ENCODE data around the gene SRGAP1. TPM values are rescaled to one million over a fixed set of nuclear protein-coding genes. Genes with fewer than 3 reads are reported as not detected.

The SRGAP1 gene
- total and polyA plus RNA-seq, 9 of the 15 experiments (the other 6 are each of a cell fraction or from before 2014, with no cell fraction given) = 0.01 to 0.13 (median 0.04) TPM; not detected in 3

- TF ChIP-seq UBTF (IDR thresholded peaks at IDR 0.05; ENCODE audit: borderline replicate concordance in 1 of 2, low read depth in 2 of 2, low read length in 2 of 2) (peak; percentile 56 to 83; a peak in 3 of 4 replicates), POLR2G (IDR thresholded peaks at IDR 0.05; ENCODE audit: low read depth, low read length) (0 out of 2 replicates have a peak, but pooled peaks have one; percentile 17), ZNF77 (CRISPR knock-in tag; IDR thresholded peaks at IDR 0.05) (no peak), TARDBP (IDR thresholded peaks at IDR 0.05) (no peak), SIN3B (IDR thresholded peaks at IDR 0.05; ENCODE audit: low read depth) (0 out of 2 replicates have a peak, but pooled peaks have one; percentile 27), U2AF1 (optimal IDR thresholded peaks at IDR 0.05; ENCODE audit: low read depth, low read length) (peak; percentile 54), ZNF445 (CRISPR knock-in tag; IDR thresholded peaks at IDR 0.05; ENCODE audit: low read depth) (no peak), MYC (IDR thresholded peaks at IDR 0.05; ENCODE audit: low read depth, low read length) (peak; percentile 80), MYC (CRISPR knock-in tag; IDR thresholded peaks at IDR 0.05; ENCODE audit: borderline replicate concordance, low read depth) (no peak), POU5F1 (IDR thresholded peaks at IDR 0.05; ENCODE audit: borderline replicate concordance, low read depth, low read length, partially characterized antibody) (no peak), FOXP1 (CRISPR knock-in tag; IDR thresholded peaks at IDR 0.05) (peak; percentile 56; the same call in 1 of the 2 replicates), CREM (IDR thresholded peaks at IDR 0.05; ENCODE audit: low read depth) (peak; percentile 74; the same call in 1 of the 2 replicates), ESRRA (IDR thresholded peaks at IDR 0.05; ENCODE audit: borderline replicate concordance, low read depth) (0 out of 2 replicates have a peak, but pooled peaks have one; percentile 11)
These were observed 644 bp upstream of the SRGAP1 start (continued) for GRCh38 chr12:63843721-63844390.

Measured in K562 (cell line).